AG09309 (cell line): ENCODE measurements around the gene UBE2N.

Experiments
- DNase-seq: peaks from one replicate; pipeline ENCODE4 v3.0.0-alpha.2; 2010; ENCODE audit warnings: low read depth
- H3K4me3 ChIP-seq: 2 replicates; pipeline ENCODE4 v1.5.1; 2011; ENCODE audit warnings: mild to moderate bottlenecking, low read depth, low read length, moderate library complexity; ENCODE audit not compliant: control insufficient read depth
- TF ChIP-seq, protein P1 (sequence below): IDR thresholded peaks from 2 replicates; pipeline ENCODE4 v1.5.1; 2011; ENCODE audit warnings: mild to moderate bottlenecking, low read depth, low read length, inconsistent platforms; ENCODE audit not compliant: insufficient read depth, control insufficient read depth; ENCODE audit errors: missing control alignments

Gene UBE2N

DNA sequence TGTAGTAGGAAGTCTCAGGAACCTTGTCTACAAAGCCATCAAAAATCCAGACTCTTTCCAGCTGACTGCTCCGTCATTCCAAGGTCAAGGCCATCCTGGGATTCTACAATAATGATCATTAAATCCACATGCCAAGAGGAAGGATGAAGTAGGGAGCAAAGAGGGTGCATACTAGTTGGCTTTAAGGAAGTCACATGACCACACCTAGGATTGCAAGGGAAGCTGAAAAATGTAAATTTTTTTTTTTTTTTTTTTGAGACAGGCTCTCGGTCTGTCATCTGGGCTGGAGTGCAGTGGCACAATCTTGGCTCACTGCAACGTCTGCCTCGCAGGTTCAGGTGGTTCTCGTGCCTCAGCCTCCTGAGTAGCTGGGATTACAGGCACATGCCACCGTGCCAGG lies 18.3 kb upstream of the UBE2N start:
- no peak overlapping the region for H3K4me3 ChIP-seq
- TF ChIP-seq, protein P1, sequence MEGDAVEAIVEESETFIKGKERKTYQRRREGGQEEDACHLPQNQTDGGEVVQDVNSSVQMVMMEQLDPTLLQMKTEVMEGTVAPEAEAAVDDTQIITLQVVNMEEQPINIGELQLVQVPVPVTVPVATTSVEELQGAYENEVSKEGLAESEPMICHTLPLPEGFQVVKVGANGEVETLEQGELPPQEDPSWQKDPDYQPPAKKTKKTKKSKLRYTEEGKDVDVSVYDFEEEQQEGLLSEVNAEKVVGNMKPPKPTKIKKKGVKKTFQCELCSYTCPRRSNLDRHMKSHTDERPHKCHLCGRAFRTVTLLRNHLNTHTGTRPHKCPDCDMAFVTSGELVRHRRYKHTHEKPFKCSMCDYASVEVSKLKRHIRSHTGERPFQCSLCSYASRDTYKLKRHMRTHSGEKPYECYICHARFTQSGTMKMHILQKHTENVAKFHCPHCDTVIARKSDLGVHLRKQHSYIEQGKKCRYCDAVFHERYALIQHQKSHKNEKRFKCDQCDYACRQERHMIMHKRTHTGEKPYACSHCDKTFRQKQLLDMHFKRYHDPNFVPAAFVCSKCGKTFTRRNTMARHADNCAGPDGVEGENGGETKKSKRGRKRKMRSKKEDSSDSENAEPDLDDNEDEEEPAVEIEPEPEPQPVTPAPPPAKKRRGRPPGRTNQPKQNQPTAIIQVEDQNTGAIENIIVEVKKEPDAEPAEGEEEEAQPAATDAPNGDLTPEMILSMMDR: no peak
- no peak for DNase-seq

DNA sequence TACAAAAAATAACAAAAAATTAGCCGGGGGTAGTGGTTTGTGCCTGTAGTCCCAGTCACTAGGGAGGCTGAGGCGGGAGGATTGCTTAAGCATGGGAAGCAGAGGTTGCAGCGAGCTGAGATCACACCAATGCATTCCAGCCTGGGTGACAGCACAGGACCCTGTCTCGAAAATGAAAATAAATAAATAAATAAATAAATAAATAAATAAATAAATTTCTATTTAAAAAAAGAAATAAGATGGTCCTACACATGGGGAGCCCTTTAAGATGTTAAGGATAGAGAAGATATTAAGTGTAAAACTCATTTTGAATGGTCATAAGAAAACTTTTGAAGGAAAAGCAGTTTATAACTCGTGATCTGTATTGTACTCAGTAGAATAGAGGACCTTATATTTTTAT lies 17.4 kb upstream of the UBE2N start:
- H3K4me3 ChIP-seq: no peak overlapping the region
- TF ChIP-seq, protein P1: no peak
- no peak for DNase-seq

DNA sequence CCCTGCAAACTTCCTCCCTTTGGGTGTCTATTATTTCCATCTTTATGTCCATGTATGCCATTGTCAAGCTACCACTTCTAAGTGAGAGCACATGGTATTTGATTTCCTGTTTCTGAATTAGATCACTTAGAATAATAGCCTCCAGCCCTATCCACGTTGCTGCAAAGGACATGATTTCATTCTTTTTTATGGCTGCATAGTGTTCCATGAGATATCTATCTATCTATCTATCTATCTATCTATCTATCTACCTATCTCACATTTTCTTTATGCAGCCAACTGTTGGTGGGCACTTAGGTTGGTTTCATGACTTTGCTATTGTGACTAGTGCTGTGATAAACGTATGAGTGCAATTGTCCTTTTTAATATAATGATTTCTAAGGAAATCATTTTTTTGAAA lies 14.3 kb upstream of the UBE2N start:
- TF ChIP-seq, protein P1: no peak
- DNase-seq: no peak
- H3K4me3 ChIP-seq: no peak overlapping the region

DNA sequence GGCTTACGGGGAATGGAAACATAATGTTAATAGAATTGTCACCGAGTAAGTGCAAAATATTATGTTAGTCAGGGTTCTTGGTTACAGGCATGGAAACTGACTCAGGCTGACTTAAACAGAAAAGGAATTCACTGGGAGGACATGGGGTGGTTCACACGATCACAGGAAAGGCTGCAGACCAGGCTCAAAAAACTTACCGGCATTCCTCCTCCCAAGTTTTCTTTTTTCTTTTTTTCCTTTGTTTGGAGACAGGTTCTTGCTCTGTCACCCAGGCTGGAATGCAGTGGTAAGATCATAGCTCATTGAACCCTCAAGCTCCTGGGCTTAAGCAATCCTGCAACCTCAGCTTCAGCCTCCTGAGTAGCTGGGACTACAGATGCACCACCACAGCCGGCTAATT lies 11.9 kb upstream of the UBE2N start:
- DNase-seq: peak; percentile 20

DNA sequence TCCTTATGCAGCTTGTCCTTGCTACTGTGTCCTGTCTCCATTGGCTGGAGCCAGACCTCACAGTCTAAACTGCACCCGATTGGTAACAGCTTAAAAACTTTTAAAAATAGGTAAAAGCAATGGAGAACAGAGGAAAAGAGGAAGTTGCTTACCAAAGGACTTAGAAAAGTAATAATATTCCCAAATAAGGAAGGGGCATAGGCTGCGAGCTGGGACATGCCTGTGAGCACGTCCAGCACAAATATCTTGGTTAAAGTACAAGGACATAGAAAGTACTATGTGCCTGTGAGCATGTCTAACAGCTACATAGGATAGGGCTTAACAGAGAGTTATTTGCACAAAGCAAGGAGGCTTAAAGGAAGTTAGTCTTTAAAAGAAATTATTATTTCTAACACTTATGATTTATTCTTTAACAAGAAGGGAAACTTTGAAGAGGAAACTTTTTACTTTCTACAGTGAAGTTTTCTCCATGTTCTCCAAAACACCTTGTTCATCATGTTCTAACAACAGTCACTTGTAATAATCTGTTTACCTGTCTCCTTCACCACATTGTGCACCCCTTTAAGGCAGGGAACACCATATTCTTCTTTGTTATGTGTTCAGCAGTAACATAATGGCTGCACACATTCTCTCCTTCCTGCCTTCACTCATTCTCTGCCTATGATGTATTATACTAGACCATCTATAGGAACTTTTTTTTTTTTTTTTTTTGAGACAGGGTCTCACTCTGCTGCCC lies 9.8 kb upstream of the UBE2N start:
- DNase-seq: no peak
- TF ChIP-seq, protein P1: no peak
- no peak overlapping the region for H3K4me3 ChIP-seq

More for the DNA sequence above, 11.9 kb upstream of the UBE2N start:
- TF ChIP-seq, protein P1: no peak
- H3K4me3 ChIP-seq: no peak overlapping the region

DNA sequence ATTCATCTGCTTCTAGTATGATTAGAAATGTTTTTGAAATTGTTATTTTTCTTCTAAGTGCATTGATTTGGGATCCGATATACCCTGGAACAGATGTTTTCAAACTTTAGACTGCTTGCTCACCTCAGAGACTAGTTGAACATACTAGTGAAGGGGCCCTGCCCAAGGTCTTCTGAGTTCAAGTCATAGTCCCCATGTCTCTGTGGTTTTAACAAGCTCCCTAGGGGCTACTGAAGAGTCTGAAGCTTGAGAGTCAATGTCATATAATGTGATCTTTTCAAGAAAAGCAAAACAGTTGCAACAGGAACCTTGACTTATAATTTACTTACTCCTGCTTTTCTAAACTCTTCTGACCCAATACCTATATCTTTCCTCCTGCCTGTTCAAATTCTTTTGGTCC lies 7.5 kb upstream of the UBE2N start:
- TF ChIP-seq, protein P1: no peak
- DNase-seq: no peak
- H3K4me3 ChIP-seq: no peak overlapping the region

DNA sequence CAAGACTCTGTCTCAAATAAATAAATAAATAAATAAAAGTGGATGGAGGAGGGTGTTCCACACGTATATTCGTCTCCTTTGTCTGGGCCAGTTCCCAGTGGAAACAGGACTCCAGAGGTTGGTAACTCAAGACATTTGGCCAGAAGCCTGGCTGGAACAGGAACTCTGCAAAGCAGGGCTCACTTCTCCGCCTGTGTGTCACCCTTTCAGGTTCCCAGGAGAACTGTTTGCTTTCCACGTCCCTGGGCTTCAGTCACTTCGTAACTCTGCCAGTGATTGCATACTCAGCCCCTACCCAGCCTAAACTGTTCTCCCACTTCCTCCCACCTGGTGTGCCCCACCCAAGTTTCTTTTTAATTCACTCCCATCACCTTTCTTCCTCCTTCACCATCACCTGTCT lies 7.0 kb upstream of the UBE2N start:
- TF ChIP-seq, protein P1: no peak
- DNase-seq: no peak
- H3K4me3 ChIP-seq: no peak overlapping the region
